Ishikawa (cell line): ENCODE results near the gene OLAH.

Experiments used
- CEBPB ChIP-seq: IDR thresholded peaks from 2 replicates; pipeline ENCODE4 v1.6.1; 2012
- CREB1 ChIP-seq: IDR thresholded peaks from 2 replicates; pipeline ENCODE4 v1.6.1; 2012; ENCODE audit warnings: low read depth
- EGR1 ChIP-seq: IDR thresholded peaks from 2 replicates; pipeline ENCODE4 v1.6.1; 2012
- EP300 ChIP-seq: IDR thresholded peaks from 2 replicates; pipeline ENCODE4 v1.6.1; 2012; ENCODE audit warnings: borderline replicate concordance
- FOXM1 ChIP-seq: IDR thresholded peaks from 2 replicates; pipeline ENCODE4 v1.6.1; 2012; ENCODE audit warnings: low read depth, borderline replicate concordance
- NFIC ChIP-seq: IDR thresholded peaks from 2 replicates; pipeline ENCODE4 v1.6.1; 2012
- RAD21 ChIP-seq: IDR thresholded peaks from 2 replicates; pipeline ENCODE4 v1.6.1; 2012; ENCODE audit warnings: low read depth
- TAF1 ChIP-seq: IDR thresholded peaks from 2 replicates; pipeline ENCODE4 v1.6.1; 2012; ENCODE audit warnings: low read depth, mild to moderate bottlenecking
- TCF12 ChIP-seq: IDR thresholded peaks from 2 replicates; pipeline ENCODE4 v1.6.1; 2012; ENCODE audit warnings: low read depth
- TEAD4 ChIP-seq: IDR thresholded peaks from 2 replicates; pipeline ENCODE4 v1.6.1; 2012
- YY1 ChIP-seq: IDR thresholded peaks from 2 replicates; pipeline ENCODE4 v1.6.1; 2012; ENCODE audit warnings: low read depth
- ZBTB7A ChIP-seq: IDR thresholded peaks from 2 replicates; pipeline ENCODE4 v1.6.1; 2012; ENCODE audit warnings: low read depth
- TF ChIP-seq, protein P1 (sequence below): IDR thresholded peaks from 2 replicates; pipeline ENCODE4 v1.6.1; 2012
- TF ChIP-seq, protein P2 (sequence below): IDR thresholded peaks from 2 replicates; pipeline ENCODE4 v1.6.1; 2012; ENCODE audit warnings: low read depth, mild to moderate bottlenecking
- TF ChIP-seq, protein P3 (sequence below): IDR thresholded peaks from 2 replicates; pipeline ENCODE4 v1.6.1; 2012

The OLAH gene

DNA sequence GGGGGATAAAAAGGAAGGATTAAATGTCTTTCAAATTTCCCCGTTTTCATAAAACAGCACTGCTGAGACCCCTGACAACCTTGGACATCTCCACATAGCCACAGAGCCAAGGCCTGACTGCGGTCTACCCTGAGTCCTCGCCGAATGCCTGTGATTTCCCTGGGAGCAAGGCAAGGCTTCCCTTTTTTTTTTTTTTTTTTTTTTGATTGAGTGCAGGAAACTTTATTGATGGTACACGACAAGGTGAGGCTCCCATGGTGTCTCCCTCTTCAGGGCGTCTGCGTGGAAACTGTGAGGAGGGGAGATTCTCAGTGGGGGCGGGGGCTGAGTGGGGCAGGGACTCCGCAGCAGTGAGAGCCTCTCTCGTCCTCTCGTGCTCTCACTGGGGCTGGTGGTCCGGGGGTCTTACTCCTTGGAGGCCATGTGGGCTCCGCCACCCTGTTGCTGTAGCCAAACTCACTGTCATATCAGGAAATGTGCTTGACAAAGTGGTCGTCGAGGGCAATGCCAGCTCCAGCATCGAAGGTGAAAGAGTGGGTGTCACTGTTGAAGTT, 49.2 kb downstream of the OLAH start:
- TF ChIP-seq, protein P1, sequence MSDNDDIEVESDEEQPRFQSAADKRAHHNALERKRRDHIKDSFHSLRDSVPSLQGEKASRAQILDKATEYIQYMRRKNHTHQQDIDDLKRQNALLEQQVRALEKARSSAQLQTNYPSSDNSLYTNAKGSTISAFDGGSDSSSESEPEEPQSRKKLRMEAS: no peak
- TF ChIP-seq NFIC: no peak
- no peak for TF ChIP-seq TEAD4
- no peak for TF ChIP-seq CREB1
- TF ChIP-seq CEBPB: no peak
- no peak for TF ChIP-seq RAD21
- no peak for TF ChIP-seq FOXM1

DNA sequence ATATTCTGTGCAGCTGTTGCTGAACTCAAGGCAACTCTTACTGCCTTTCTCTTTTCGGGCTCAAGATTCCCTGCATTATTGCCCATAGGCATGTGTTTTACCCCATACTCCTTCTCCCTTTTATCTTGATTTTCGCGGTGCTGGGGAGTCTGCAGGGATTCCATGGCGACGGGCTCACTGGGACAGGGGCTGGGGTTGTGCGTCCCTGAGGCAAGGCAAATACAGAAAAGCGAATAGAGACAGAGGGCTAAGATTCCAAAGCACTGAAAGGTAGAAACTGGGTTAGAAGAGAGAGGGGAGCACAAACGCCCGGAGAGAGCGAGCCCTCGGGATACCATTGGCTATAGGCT, 52.9 kb downstream of the OLAH start:
- TF ChIP-seq EGR1 (no peak), NFIC (no peak), EP300 (no peak), CREB1 (no peak)
- TF ChIP-seq, protein P2, sequence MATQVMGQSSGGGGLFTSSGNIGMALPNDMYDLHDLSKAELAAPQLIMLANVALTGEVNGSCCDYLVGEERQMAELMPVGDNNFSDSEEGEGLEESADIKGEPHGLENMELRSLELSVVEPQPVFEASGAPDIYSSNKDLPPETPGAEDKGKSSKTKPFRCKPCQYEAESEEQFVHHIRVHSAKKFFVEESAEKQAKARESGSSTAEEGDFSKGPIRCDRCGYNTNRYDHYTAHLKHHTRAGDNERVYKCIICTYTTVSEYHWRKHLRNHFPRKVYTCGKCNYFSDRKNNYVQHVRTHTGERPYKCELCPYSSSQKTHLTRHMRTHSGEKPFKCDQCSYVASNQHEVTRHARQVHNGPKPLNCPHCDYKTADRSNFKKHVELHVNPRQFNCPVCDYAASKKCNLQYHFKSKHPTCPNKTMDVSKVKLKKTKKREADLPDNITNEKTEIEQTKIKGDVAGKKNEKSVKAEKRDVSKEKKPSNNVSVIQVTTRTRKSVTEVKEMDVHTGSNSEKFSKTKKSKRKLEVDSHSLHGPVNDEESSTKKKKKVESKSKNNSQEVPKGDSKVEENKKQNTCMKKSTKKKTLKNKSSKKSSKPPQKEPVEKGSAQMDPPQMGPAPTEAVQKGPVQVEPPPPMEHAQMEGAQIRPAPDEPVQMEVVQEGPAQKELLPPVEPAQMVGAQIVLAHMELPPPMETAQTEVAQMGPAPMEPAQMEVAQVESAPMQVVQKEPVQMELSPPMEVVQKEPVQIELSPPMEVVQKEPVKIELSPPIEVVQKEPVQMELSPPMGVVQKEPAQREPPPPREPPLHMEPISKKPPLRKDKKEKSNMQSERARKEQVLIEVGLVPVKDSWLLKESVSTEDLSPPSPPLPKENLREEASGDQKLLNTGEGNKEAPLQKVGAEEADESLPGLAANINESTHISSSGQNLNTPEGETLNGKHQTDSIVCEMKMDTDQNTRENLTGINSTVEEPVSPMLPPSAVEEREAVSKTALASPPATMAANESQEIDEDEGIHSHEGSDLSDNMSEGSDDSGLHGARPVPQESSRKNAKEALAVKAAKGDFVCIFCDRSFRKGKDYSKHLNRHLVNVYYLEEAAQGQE: no peak

DNA sequence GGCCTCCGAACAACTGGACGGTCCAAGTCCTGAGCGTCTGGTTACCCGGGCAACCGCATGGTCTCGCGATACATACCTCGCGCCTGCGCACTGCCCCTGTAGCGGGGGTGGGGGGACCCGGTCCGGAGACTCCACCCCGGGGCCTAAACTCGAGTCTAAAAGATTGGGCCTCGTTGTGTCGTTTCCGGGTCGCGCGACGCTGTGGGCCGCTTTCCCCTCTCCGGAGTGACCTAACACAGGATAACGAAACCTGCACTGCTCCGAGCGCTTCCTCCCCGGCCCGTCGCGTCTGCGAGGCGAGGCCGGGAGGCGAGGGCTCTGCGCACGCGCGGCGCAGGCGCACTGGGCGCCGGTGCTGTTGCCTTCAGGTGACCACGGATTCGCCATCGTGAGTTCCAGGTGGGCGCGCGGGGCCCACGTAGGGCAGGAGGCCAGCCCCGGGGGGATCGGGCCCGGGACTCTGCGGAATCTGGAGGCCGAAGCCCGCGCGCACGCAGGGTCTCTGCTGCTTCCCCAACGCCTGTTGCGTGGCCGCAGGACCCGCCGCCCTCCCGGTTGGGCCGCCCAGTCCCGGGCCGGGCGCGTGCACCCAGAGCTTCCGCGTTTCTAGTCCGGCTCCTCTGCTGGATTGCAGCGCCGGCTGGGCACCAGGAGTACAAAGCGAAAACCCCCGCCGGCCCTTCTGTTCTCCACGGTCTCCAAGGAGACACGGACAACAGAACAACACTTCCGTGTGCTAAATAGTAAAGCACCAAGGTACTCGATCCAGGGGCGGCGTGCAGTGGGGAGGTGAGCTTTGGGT, 53.5 kb downstream of the OLAH start, which contains the start of gene RPP38:
Gene RPP38, plus strand, starts transcription at position 345 of the 802 bp plus-strand sequence. CDS start 5,960 bp downstream, outside the sequence.
- TF ChIP-seq, protein P1: peak; percentile 81
- TF ChIP-seq RAD21 (no peak), EGR1 (peak; percentile 88), TEAD4 (no peak), CEBPB (no peak), NFIC (0 out of 2 replicates have a peak, but pooled peaks have one; percentile 8), TAF1 (peak; percentile 94), TCF12 (peak; percentile 61; the same call in 1 of the 2 replicates), CREB1 (0 out of 2 replicates have a peak, but pooled peaks have one; percentile 34), YY1 (peak; percentile 77; the same call in 1 of the 2 replicates), ZBTB7A (peak; percentile 70; the same call in 1 of the 2 replicates), FOXM1 (0 out of 2 replicates have a peak, but pooled peaks have one; percentile 12)
- TF ChIP-seq, protein P3, sequence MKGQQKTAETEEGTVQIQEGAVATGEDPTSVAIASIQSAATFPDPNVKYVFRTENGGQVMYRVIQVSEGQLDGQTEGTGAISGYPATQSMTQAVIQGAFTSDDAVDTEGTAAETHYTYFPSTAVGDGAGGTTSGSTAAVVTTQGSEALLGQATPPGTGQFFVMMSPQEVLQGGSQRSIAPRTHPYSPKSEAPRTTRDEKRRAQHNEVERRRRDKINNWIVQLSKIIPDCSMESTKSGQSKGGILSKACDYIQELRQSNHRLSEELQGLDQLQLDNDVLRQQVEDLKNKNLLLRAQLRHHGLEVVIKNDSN: peak; percentile 74; the same call in 1 of the 2 replicates

DNA sequence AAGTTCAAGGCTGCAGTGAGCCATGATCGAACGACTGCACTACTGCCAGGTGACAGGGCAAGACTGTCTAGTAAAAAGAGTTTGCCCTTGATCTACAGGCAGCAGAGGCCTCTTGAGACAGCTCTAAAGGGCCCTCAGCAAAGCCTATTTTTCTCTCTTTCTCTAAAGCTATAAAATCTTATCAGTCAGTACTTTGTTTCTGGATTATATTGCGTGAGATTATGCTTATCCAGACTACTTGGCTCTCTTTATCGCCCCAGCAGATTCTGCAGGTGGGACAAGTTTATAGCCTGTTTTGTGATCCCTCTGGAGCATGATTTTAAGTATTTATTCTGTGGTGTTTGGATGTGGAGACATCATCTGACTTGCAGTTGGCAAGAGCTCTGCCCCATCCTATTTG, 56.1 kb downstream of the OLAH start:
- TF ChIP-seq TAF1: no peak
- TF ChIP-seq NFIC: no peak
- TF ChIP-seq RAD21: no peak
- no peak for TF ChIP-seq TCF12
- TF ChIP-seq TEAD4: no peak
- TF ChIP-seq FOXM1: no peak
- TF ChIP-seq, protein P2: no peak
- TF ChIP-seq, protein P3: no peak
- TF ChIP-seq EP300: no peak
- no peak for TF ChIP-seq YY1
- TF ChIP-seq ZBTB7A: no peak
- no peak for TF ChIP-seq CREB1
- TF ChIP-seq EGR1: no peak
- no peak for TF ChIP-seq CEBPB
- TF ChIP-seq, protein P1: no peak

DNA sequence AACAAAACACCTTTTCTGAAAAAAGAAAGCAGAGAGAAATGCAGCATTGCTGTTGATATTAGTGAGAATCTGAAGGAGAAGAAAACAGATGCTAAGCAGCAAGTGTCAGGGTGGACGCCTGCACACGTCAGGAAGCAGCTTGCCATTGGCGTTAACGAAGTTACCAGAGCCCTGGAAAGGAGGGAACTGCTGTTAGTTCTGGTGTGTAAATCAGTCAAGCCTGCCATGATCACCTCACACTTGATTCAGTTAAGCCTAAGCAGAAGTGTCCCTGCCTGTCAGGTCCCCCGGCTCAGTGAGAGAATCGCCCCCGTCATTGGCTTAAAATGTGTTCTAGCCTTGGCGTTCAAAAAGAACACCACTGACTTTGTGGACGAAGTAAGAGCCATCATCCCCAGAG, 59.8 kb downstream of the OLAH start:
- TF ChIP-seq NFIC: no peak
- no peak for TF ChIP-seq RAD21
- TF ChIP-seq ZBTB7A: no peak
- TF ChIP-seq TAF1: no peak
- TF ChIP-seq FOXM1: no peak
- no peak for TF ChIP-seq EGR1
- TF ChIP-seq TCF12: no peak
- TF ChIP-seq CREB1: no peak
- no peak for TF ChIP-seq YY1
- TF ChIP-seq, protein P1: no peak
- TF ChIP-seq CEBPB: no peak
- TF ChIP-seq, protein P3: no peak
- no peak for TF ChIP-seq EP300
- TF ChIP-seq, protein P2: no peak
- no peak for TF ChIP-seq TEAD4
